Measurements from ENCODE around the gene ADAT3.

ADAT3 gene

GRCh38 chr19:1943661-1944087 lies 38.5 kb downstream of the ADAT3 start:
- DNase-seq, result no peak

GRCh38 chr19:1944088-1944915 lies 39.1 kb downstream of the ADAT3 start:
- no peak for DNase-seq

- DNase-seq, result no peak
Measured at GRCh38 chr19:1944916-1945561, 39.8 kb downstream of the ADAT3 start.

GRCh38 chr19:1945899-1946298 lies 40.7 kb downstream of the ADAT3 start:
- peak in 1 of 2 experiments; percentile 58 for DNase-seq

GRCh38 chr19:1947651-1948209 lies 42.5 kb downstream of the ADAT3 start:
- DNase-seq, result no peak

GRCh38 chr19:1949304-1950101 lies 44.3 kb downstream of the ADAT3 start:
- DNase-seq, result no peak

GRCh38 chr19:1950640-1951039 lies 45.4 kb downstream of the ADAT3 start:
- DNase-seq, result no peak

GRCh38 chr19:1952635-1953034 lies 47.4 kb downstream of the ADAT3 start:
- DNase-seq, result no peak

- no peak for DNase-seq
Measured at GRCh38 chr19:1953037-1953436, 47.8 kb downstream of the ADAT3 start.

- DNase-seq, result no peak
Measured at GRCh38 chr19:1953441-1954094, 48.4 kb downstream of the ADAT3 start.

- no peak for DNase-seq
Measured at GRCh38 chr19:1954532-1954933, 49.3 kb downstream of the ADAT3 start.

GRCh38 chr19:1955171-1956121 lies 50.2 kb downstream of the ADAT3 start:
- DNase-seq, result no peak

- no peak for DNase-seq
Measured at GRCh38 chr19:1956122-1956494, 50.9 kb downstream of the ADAT3 start.

- no peak for DNase-seq
Measured at GRCh38 chr19:1956868-1957492, 51.8 kb downstream of the ADAT3 start.

- DNase-seq, result no peak
Measured at GRCh38 chr19:1957562-1958248, 52.5 kb downstream of the ADAT3 start.

- no peak for DNase-seq
Measured at GRCh38 chr19:1959928-1960589, 54.9 kb downstream of the ADAT3 start.

- DNase-seq, result no peak
Measured at GRCh38 chr19:1961000-1961883, 56.0 kb downstream of the ADAT3 start.

- DNase-seq, result no peak
Measured at GRCh38 chr19:1962674-1963073, 57.5 kb downstream of the ADAT3 start.
